Smooth muscle cell of the brain vasculature (primary cell): ENCODE results near the gene PITPNC1.
"Not testable (repeated sequence)": the region's sequence is repeated elsewhere in the genome, so short reads cannot be mapped to it uniquely, and the experiment has no call there.

Experiments used
- DNase-seq: peaks from one replicate; pipeline ENCODE4 v3.0.0-alpha.2; 2012; ENCODE audit warnings: low read depth, low spot score

PITPNC1 gene

DNA sequence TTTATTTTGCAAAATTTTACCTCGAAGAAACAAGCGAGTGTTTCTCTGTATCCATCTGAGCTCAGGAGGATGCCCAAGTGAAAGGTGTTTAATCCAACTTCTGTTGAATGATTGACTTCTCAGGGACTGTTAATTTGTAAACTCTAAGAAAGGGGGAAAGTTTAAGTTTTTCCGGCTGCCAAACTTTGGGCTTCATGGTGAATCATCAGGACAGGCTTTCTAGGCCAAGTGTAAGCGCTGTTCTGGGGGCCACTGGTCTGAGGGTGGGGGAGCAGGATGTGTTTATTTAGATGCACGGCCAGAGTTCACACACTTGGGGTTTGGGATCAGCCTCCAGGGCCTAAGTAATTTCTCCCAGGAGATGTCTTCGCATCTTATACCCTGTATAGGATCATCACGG is 110.4 kb downstream of the PITPNC1 start:
- no peak for DNase-seq

DNA sequence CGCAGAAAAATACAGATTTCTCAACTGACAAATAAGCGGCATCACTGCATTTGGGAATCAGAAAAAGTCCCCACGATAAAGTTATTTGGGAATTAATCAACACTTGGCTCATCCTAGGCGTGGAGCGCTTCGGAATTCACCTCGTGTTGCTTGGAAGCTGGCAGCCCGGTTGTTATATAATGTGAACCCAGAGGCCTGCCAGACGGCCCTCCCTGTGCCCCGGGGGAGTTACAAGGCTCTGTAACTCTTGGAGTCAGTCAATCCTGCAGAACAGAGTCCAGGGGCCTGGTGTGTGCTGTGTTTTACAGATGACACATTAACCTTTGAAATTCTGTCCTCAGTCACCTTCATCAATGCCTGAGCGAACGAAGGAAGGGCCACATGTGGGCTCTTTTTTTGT is 111.1 kb downstream of the PITPNC1 start:
- no peak for DNase-seq

DNA sequence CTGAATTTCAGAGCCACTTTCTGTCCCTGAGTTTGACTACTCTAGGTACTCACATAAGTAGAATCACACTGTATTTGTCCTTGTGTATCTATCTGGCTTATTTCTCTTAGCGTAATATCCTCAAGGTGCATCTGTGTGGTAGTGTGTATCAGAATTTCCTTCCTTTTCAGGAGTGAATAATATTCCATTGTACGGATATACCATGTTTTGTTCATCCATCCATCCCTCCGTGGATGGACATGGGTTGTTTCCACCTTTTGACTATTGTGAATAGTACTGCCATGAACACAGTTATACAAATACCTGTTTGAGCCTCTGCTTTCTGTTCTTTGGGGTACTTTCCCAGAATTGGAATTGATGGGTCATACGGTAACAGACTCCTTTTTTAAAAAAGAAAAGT is 111.7 kb downstream of the PITPNC1 start:
- DNase-seq: no peak

DNA sequence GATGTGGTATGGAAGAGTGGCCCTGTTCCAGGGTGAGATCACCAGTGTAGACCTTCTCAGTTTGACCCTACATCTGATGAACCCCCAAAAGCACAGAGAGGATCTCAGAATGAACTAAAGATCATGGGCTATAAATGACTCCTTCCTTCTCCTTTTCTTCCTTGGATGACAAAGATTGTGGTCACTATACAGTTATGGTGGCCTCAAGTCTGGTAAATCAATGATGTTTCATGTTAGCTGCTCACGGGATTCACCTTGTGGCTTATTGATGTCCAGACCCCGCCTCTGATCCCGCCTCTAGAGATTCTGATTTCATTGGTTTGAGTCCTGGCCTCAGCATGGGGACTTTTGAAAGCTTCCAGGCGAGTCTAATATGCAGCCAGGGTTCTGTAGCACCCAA is 112.2 kb downstream of the PITPNC1 start:
- no peak for DNase-seq

DNA sequence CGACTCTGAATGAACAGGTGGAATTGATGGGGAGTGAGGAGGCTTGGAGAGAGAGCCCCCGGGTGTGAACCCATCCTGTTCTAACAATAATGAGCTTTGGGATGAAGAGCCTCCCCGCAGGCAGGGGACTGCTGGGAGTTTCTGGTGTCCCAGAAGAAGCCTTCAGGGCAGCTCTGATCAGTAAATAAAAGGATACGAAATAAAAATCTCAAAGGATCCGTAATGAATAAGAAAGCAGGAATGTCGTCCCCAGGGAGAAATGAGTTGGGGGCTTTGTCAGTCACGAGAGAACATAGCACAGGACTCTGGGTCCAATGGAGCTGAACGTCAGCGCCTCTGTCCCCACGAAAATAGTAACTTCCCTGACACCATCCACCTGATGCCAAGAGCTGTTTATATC is 113.4 kb downstream of the PITPNC1 start:
- DNase-seq: no peak

DNA sequence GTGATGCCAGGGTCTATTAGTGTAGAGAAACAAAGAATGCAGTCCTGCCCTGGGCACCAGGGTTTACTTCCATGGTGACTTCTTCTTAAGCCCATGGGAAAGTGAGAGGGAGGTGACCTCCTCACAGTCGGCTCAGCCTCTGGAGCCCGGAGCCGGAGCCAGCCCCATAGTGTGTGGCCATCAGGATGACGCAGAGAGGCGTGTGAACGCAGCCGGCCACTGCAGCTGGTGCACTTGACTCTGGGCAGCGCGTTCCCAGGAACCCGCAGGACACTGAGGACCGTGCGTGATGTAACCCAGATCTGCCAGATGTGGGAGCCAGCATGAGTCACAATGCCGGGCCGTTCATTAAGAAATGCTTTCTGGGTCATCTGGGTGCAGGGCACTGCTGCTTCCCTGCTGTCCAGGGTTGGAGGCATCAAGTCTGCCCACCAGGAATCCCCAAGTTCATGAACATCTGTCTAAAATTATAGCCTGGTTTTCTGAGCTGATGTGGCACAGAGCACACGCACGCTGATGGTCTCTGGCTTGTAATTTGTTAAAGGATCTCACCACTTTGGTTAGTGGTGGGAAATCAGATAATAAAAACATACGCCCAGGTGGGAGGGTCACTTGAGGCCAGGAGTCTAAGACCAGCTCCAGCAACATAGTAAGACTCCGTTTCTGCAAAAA is 114.1 kb downstream of the PITPNC1 start:
- DNase-seq: peak; percentile 96

DNA sequence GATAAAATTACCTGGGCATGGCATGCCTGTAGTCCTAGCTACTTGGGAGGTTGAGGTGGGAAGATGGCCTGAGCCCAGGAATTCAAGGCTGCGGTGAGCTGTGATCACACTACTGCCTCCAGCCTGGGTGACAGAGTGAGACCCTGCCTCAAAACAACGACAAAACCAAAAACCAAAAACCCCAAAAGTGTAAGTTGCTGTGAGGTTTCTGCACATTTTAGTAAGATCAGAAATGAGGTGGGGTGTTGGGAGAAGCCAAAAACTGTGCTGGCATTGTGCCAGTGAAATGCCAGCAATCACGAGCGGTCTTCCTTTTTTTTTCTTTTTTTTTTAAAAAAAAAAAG is 114.6 kb downstream of the PITPNC1 start:
- no peak for DNase-seq

DNA sequence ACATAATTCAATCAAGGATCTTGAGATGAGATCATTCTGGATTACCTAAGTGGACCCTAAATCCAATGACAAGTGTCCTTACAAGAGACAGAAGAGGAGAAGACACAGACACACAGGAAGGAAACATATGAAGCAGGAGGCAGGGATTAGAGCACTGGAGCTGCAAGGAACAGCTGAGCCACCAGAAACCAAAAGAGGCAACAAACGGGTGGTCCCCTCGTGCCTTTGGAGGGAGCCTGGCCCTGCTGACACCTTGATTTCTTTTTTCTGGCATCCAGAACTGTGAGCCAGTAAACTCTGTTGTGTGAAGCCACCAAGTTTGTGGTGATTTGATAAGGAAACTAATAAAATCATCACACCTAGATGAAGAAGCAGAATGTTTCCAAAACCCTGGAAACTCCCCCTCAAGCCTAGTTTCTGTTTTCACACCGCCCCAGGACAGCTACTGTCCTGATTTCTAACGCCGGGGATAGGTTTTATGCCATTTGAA is 115.2 kb downstream of the PITPNC1 start:
- no peak for DNase-seq

DNA sequence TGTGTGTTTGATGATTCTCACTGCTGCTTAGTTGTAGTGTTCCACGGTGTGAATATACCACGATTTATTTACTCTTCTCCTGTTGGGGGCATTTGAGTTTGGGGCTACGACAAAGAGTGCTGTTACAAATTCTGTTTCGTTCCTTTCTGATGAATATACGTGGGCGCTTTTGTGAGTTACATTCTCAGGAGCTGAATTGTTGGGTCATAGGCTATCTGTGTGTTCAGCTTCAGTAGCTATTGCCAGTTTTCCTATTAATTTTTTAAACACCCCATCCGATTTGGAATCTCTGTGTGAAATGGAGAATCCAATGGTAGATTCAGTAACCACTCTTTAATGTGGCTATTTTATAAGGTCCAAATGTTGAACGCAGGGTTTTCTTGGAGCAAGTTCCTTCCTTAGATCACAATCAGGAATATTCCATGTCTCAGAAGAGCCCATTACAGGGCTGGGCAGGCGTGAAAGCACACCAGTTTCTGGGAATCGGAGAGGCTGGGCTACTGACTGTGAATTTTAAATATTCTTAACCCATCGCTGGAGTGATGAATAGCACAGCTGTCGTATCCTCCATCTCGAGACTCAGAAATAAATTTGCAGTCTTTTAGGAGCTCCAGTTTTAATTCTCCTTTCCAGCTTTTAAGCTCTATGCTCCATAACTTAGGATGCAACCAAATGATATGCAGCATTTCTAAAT is 115.9 kb downstream of the PITPNC1 start:
- no peak for DNase-seq

DNA sequence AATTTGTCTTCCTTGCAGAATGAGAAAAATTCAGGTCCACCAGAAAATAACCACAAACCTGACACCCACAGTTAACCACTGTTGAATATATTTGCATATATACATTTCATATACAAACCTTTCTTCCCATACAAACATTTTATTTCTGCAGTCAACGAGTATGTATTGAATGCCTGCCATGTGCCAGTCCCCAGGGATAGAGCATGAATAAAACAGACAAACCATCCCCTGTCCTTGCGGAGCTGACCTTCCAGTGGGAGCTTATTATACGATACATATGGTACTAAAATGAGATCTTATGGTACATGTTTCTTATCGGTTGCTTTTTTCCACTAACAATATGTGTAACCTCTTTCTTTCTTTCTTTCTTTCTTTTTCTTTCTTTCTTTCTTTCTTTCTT is 116.7 kb downstream of the PITPNC1 start:
- no peak for DNase-seq

DNA sequence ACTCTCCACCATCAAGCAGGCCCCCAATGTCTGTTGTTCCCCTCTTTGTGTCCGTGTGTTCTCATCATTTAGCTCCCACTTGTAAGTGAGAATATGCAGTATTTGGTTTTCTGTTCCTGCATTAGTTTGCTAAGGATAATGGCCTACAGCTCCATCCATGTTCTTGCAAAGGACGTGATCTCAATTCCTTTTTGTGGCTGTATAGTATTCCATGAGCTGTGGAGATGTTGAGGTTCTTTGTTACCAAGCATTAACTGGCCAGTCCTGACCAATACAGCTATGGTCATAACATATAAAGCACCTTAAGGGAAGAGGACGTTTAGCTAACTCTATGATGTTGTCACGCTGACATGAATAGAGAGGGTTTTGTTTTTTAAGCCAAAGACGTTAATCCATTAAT is 118.5 kb downstream of the PITPNC1 start:
- not testable (repeated sequence) for DNase-seq

DNA sequence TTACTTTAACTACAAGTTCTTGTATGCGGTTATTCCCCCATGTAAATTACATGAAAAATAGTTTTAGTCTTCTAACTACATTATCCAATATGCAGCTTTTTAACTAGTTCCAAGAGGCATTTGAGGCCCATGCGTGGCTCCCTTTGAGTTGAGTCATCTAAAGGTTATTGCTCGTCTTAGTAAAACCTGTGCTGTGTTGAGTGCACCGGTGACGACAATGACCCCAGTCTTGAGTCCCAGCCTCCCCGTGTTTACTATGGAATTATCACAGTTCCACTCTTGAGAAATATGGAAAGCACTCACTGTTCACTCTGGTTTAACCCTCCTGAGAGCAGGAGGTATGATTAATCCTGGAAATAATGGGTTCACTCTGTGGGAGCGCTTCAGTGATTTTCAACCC is 119.2 kb downstream of the PITPNC1 start:
- DNase-seq: no peak

DNA sequence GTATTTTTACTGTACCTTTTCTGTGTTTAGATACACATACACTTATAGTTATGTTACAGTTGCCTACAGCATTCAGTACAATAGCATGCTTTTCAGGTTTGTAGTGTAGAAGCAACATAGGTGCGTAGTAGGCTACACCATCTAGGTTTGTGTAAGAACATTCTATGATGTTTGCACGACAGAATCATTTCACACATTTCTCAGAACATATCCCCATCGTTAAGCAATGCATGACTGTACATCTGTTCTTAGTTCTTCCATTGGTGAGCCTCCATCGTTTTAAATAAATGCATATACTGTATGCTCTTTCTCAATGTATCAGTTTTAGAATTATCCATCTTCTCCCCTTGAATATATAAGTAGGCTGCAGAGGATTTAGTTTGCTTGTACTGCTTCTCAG is 122.6 kb downstream of the PITPNC1 start:
- no peak for DNase-seq

DNA sequence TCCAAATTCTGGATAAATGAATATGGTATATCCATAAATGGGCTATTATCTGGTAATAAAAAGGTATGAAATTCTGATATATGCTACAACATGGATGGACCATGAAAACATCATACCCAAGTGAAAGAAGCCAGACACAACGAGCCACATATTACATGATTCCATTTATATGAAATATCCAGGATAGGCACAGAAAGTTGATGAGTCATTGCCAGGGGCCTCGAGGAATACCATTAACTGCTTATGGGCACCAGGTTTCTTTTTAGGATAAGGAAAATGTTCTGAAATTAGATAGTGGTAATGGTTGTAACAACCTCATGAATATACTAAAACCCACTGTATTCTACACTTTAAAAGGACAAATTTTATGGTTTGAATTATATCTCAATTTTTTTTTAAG is 123.2 kb downstream of the PITPNC1 start:
- DNase-seq: no peak

DNA sequence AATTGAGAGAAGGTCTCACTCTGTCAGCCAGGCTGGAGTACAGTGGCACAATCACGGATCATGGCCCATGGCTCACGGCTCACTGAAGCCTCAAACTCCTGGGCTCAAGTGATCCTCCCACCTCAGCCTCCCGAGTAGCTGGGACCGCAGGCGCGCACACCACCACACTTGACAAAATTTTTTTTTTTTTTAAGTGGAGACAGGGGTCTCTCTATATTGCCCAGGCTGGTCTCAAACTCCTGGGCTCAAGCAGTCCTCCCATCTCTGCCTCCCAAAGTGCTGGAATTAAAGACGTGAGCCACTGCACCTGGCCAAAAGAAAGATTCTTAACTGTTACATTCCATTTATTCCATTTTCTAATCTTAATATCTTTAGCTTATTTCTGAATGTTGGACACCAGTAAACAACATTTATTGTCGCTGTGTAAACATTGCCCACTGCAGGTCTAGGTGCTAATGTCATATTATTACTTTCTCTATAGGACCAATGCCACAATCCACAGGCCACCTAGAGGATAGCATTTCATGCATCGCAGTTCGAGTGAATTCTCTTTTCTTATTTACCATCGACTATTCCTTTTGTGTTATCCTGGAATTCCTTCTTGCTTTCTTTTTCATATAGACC is 123.7 kb downstream of the PITPNC1 start:
- no peak for DNase-seq

DNA sequence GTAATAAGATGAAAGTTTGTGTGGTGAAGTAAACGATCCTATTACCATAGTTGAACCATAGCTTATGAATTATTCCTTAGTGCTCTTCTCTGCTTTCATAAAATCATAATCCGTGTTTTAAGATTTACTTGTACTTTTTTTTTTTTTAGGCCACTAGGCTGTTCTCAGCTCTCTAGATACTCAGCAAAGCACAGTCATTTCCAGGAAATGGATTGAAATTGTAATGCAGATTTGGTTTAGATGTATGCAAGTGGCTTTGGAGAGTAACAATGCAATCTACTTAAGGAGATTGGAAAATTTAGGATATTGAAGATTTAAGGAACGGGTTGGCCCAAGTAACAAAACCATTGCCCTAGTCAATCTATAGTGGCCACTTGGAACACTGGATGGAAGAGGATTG is 125.1 kb downstream of the PITPNC1 start:
- no peak for DNase-seq

DNA sequence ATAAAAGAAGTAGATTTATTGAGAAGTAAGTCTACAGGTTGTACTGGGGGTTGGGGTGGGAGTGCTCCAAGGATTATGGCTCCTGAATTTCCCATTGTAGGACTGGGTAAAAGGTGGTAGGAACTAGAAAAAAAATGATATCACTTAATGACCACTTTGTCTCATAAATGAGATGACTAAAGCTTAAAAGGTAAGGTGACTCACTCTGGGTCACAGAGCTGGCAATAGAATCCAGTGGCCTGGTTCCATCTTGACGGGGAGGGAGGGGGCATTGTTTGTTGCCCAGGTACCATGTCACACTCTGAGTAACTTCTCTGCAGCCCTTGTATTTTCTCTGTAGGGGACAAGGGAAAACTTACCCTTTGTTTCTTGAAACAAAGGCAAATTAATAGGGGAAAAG is 126.1 kb downstream of the PITPNC1 start:
- DNase-seq: no peak

DNA sequence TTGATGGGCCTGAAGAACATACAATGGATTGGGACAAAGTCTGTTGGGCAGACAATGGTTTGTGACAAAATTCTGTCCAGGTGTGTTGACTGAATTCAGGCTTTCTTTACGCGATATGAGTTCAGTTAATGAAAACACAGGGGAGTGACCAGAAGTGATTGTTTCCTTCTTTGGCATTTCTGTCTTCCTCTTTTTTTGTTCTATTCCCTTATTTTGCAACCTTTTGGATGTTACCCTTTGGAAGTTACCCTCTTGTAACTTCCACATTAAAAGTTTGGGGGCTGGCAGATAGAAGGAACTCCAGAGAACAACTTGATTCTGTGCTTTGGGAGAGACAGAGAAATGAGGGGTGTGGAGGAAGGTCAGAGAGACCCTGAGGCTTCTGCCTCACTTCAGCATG is 126.7 kb downstream of the PITPNC1 start:
- DNase-seq: no peak

DNA sequence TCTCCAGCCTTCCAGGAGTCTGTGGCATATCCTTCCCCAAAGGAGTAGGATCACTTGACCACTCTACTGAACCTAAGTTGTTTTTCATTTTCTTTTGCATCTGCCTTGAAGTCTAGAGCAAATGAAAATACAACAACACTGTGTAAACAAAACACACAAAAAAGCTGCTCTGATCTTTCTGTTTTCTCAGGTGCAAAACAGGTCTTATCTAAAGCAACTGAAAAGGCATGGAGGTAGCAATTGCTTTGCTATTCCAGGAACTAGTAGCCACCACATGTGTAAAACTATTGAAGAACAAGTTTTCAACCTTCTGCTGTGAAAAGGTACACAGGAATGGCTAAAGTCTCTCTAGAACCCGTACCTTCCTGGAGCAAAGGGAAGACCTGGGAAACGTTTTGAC is 127.1 kb downstream of the PITPNC1 start:
- DNase-seq: no peak

DNA sequence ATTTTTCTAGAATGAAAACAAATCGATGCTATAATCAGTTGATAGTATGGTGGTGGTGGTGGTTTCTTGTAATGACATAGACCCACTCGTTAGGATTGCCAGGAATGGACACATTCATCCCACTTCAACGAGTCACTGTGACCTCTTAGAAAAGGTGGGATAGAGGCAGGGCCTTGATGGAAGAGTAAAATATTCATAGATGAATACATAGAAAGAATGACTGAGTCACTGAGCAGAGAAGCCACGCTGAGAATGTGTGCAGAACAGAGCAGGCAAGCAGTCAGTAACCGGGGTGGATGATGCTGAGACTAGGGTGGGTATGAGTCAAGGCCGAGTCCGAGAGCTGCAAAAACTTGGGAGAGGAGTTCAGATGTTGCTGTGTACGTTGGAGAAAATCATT is 129.9 kb downstream of the PITPNC1 start:
- no peak for DNase-seq

DNA sequence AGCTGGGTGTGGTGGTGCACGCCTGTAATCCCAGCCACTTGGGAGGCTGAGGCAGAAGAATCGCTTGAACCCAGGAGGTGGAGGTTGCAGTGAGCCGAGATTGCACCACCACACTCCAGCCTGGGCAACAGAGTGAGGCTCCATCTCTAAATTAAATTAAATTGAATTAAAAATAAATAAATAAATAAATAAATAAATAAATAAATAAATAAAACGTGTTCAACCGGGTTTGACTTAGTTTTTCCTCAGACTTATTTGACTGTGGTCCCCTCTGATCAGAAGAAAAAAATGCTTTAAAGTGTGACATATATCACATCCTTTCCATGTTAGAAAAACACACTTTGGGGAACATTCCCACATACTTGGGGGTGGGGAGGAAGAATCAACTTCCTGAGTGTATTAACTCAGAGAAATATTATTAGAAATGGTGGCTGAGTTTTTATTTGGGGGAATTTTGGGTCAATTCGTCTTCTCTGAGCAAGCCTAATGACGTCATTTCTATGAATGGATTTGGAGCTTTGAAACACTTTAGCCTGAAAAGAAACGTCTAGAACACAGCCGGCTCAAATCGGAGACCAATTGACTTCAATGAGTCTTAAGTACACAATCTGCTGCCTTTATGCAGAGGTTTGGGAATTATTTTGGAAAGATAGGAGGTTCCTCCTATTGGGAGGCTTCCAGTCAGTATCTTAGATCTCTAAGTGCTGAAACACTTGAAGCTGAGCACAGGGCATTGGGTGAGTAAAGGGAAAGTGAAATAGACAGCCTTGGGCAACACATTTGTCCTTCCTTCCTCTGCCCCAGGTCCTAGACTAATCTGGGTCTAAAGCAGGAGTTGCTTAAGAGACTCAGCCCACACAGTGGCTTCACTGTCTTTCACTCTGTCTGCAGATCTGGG is 132.6 kb downstream of the PITPNC1 start:
- no peak for DNase-seq

DNA sequence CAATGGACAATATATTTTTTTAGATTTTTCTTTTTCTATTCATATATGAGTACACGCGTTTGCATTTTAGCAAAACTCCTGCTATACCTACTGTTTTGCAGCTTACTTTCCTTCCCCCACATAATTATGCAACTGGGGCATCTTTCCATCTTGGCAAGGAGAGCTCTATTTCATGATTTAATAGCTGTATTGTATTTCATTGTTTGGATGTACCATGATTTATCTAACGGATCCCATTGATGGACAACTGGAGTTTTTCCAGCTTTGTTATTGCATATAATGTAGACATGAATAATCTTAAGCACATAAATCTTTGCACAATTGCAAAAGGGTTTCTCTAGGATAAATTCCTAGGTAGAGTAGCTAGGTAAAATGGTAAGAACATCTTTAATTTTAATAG is 133.9 kb downstream of the PITPNC1 start:
- no peak for DNase-seq
